HG03097 (cell line): ENCODE measurements around the gene BMP15.

Experiments
- ATAC-seq: cut with Tn5 transposase; IDR thresholded peaks from one replicate; pipeline ENCODE4 v1.9.1; 2021; ENCODE audit not compliant: unreplicated experiment, low FRiP score

Gene BMP15

GRCh38 chrX:50910685-50911176, at the start of gene BMP15:
BMP15 (plus strand) TSS chrX:50910735; CDS start chrX:50910784, 49 bp downstream.
- no peak for ATAC-seq

GRCh38 chrX:50863471-50863870, 47.1 kb upstream of the BMP15 start:
- ATAC-seq, result no peak

GRCh38 chrX:50865311-50865710, 45.2 kb upstream of the BMP15 start:
- no peak for ATAC-seq

- ATAC-seq, result no peak
These were observed 38.5 kb upstream of the BMP15 start for GRCh38 chrX:50871922-50872453.

GRCh38 chrX:50874876-50875275, 35.7 kb upstream of the BMP15 start:
- ATAC-seq, result no peak

GRCh38 chrX:50876551-50876950, 34.0 kb upstream of the BMP15 start:
- ATAC-seq, result no peak

- ATAC-seq, result no peak
These were observed 33.2 kb upstream of the BMP15 start for GRCh38 chrX:50877310-50877709.

GRCh38 chrX:50881028-50881427, 29.5 kb upstream of the BMP15 start:
- ATAC-seq, result no peak

- no peak for ATAC-seq
These were observed 21.7 kb upstream of the BMP15 start for GRCh38 chrX:50888884-50889283.

GRCh38 chrX:50889582-50889981, 21.0 kb upstream of the BMP15 start:
- ATAC-seq, result no peak

GRCh38 chrX:50893047-50893446, 17.5 kb upstream of the BMP15 start:
- ATAC-seq, result no peak

GRCh38 chrX:50893466-50893865, 17.1 kb upstream of the BMP15 start:
- ATAC-seq, result no peak

GRCh38 chrX:50905334-50905733, 5.2 kb upstream of the BMP15 start:
- ATAC-seq, result no peak

GRCh38 chrX:50913520-50913919, 3.0 kb downstream of the BMP15 start:
- ATAC-seq, result no peak

- no peak for ATAC-seq
These were observed 9.6 kb downstream of the BMP15 start for GRCh38 chrX:50920132-50920531.

GRCh38 chrX:50927127-50927526, 16.6 kb downstream of the BMP15 start:
- ATAC-seq, result no peak

GRCh38 chrX:50941638-50942037, 31.1 kb downstream of the BMP15 start:
- no peak for ATAC-seq

- no peak for ATAC-seq
These were observed 31.9 kb downstream of the BMP15 start for GRCh38 chrX:50942471-50942870.

GRCh38 chrX:50952406-50952805, 41.9 kb downstream of the BMP15 start:
- no peak for ATAC-seq

GRCh38 chrX:50953832-50954231, 43.3 kb downstream of the BMP15 start:
- ATAC-seq, result no peak

- ATAC-seq, result no peak
These were observed 51.6 kb downstream of the BMP15 start for GRCh38 chrX:50962156-50962555.

- no peak for ATAC-seq
These were observed 53.3 kb downstream of the BMP15 start for GRCh38 chrX:50963842-50964241.
